ENCODE results near the gene PSD. TPM values are rescaled to one million over a fixed set of nuclear protein-coding genes. Genes with fewer than 3 reads are reported as not detected.

The PSD gene
- total RNA-seq, 2 donors from 2014 or later = 8.6 to 11.7 TPM

- Mint-ChIP-seq H3K27me3 (ENCODE audit: low read depth) (no peaks in the 10 kb centered on the region), H3K4me3 (no peak overlapping the region), H3K27ac (peak overlapping the region; percentile 46), H3K36me3 (ENCODE audit: insufficient read depth in 2 of 2) (peaks cover 4 to 10% of the 10 kb centered on the region in 2 donors), H3K9me3 (no peaks in the 10 kb centered on the region), H3K4me1 (ENCODE audit: low read depth) (peaks cover 43% of the 10 kb centered on the region)
- ATAC-seq (replicated peaks in 1 of 2) = no peak
- DNase-seq = no peak
Observed at GRCh38 chr10:102453502-102453901, 34.9 kb upstream of the PSD start.

DNA sequence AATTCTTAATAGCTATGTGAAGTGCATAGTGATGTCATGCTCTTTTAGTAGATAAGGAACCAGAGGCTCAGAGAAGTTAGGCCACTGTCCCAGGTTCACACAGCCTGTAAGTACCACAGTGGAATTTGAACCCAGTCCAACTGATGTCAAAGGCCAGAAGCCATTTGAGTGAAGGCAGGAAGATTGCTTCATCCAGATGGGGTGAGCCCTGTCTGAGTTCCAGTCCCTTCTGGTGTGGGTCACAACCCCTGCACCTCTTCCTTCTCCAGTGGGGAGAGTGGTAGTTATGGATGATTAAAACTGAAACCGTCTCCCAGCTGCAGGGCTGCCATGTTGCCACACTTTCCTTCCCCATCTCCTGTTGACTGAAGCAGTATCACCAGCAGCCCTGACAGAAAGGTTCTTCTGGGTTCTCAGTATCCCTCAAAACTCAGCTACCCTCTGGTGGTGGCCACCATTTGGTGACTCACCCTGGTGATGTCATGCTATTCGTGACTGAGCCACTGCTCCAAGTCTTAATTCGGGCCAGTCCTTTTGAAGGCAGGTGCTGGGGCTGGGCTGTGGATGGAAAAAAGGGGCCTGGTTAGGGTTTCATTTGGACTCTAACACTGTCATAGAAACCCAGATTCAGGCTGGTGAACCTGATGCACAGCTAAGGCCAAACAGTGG lies 34.2 kb upstream of the PSD start:
- Mint-ChIP-seq H3K27me3 (ENCODE audit: low read depth) (no peaks in the 10 kb centered on the region), H3K4me1 (ENCODE audit: low read depth) (peaks cover 42% of the 10 kb centered on the region), H3K36me3 (ENCODE audit: insufficient read depth in 2 of 2) (peaks cover 4 to 10% of the 10 kb centered on the region in 2 donors), H3K4me3 (peak overlapping the region; percentile 51 to 89), H3K9me3 (no peaks in the 10 kb centered on the region), H3K27ac (peak overlapping the region; percentile 93)
- peak; percentile 79 to 86 for DNase-seq
- peak; percentile 63 for ATAC-seq (replicated peaks in 1 of 2)

GRCh38 chr10:102451105-102451969 lies 32.8 kb upstream of the PSD start, which contains the start of gene C10orf95:
TSS of gene C10orf95 (minus strand) at chr10:102451543. CDS start at chr10:102451093, 450 bp downstream.
- Mint-ChIP-seq H3K27me3 (ENCODE audit: low read depth) (no peaks in the 10 kb centered on the region), H3K27ac (peak within 1 kb of the TSS; percentile 65), H3K36me3 (ENCODE audit: insufficient read depth in 2 of 2) (peaks cover 4 to 10% of the 10 kb centered on the region in 2 donors), H3K4me3 (peak within 1 kb of the TSS; percentile 92 to 96), H3K9me3 (no peaks in the 10 kb centered on the region), H3K4me1 (ENCODE audit: low read depth) (peaks cover 36% of the 10 kb centered on the region)
- DNase-seq (no peak), ATAC-seq (replicated peaks in 1 of 2) (no peak)

DNA sequence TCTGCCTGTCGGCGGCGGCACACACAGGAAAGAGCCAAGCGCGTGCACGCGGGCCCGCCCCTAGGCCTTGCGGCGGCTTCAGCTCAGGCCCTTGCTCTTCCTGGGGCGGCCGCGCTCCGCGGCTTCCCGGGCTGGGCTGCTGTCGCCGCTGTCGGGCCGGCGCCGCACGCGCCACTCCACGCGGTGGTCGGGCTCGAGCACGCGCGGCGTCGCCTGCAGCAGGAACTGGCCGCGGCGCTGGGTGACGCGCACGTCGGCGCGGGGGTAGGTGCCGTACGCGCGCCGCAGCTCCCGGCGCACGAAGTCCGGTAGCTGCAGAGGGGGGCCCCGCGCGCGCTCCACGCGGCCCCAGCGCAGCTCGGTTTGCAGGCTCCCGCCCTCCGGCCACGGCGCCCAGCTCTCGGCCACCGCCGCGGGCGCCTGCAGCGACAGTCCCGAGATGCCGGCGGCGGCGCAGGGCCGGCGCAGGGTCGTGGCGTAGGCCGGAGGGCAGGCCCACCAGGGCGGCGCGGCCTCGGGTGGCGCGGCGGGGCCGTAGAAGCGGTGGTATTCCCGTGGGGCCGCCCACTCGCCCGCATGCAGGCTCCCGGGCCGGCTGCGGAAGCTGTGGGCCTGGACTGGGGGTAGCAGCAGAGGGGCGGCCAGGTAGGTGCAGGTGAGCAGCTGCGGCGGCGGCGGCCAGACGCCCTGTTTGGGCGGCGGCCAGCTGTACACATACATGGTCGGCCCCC lies 32.0 kb upstream of the PSD start:
- peak overlapping the region; percentile 92 to 96 for H3K4me3 Mint-ChIP-seq

DNA sequence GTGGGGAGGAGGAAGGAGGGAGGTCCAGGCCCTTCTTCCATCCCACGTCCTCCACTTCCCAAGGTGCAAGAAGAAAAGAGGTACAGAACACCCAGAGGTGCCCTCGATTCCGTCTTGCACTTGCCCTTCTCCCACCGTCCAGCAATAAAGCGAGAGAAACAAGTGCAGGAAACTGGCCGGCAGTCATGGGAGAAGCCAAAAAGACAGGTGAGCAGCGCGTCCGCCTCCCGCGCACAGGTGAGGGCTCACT lies 31.5 kb upstream of the PSD start:
- Mint-ChIP-seq H3K4me3 (peak overlapping the region; percentile 92 to 96), H3K36me3 (ENCODE audit: insufficient read depth in 2 of 2) (peaks cover 4 to 10% of the 10 kb centered on the region in 2 donors), H3K4me1 (ENCODE audit: low read depth) (peaks cover 36% of the 10 kb centered on the region), H3K27ac (peak overlapping the region; percentile 91), H3K27me3 (ENCODE audit: low read depth) (no peaks in the 10 kb centered on the region), H3K9me3 (no peaks in the 10 kb centered on the region)
- ATAC-seq (replicated peaks in 1 of 2) (peak in 1 of 2 donors; percentile 0), DNase-seq (no peak)

More for the DNA sequence above, 32.0 kb upstream of the PSD start:
- Mint-ChIP-seq H3K27me3 (ENCODE audit: low read depth) (no peaks in the 10 kb centered on the region), H3K27ac (peak overlapping the region; percentile 91), H3K4me1 (ENCODE audit: low read depth) (peaks cover 36% of the 10 kb centered on the region), H3K9me3 (no peaks in the 10 kb centered on the region), H3K36me3 (ENCODE audit: insufficient read depth in 2 of 2) (peaks cover 4 to 10% of the 10 kb centered on the region in 2 donors)
- DNase-seq (peak; percentile 89 to 92), ATAC-seq (replicated peaks in 1 of 2) (peak; percentile 83 to 84)

GRCh38 chr10:102449321-102450123 lies 30.9 kb upstream of the PSD start:
- H3K4me1 Mint-ChIP-seq (ENCODE audit: low read depth) = peaks cover 36% of the 10 kb centered on the region
- peak; percentile 86 to 91 for DNase-seq
- H3K9me3 Mint-ChIP-seq = no peaks in the 10 kb centered on the region
- H3K27me3 Mint-ChIP-seq (ENCODE audit: low read depth) = no peaks in the 10 kb centered on the region
- peak overlapping the region; percentile 91 for H3K27ac Mint-ChIP-seq
- H3K4me3 Mint-ChIP-seq = peak overlapping the region; percentile 92 to 96
- peaks cover 4 to 10% of the 10 kb centered on the region in 2 donors for H3K36me3 Mint-ChIP-seq (ENCODE audit: insufficient read depth in 2 of 2)
- peak; percentile 65 to 69 for ATAC-seq (replicated peaks in 1 of 2)

GRCh38 chr10:102444851-102445250 lies 26.3 kb upstream of the PSD start:
- Mint-ChIP-seq H3K9me3 (no peaks in the 10 kb centered on the region), H3K36me3 (ENCODE audit: insufficient read depth in 2 of 2) (no peaks in the 10 kb centered on the region), H3K4me3 (no peak overlapping the region), H3K27ac (no peak overlapping the region), H3K27me3 (ENCODE audit: low read depth) (no peaks in the 10 kb centered on the region), H3K4me1 (ENCODE audit: low read depth) (peaks cover 10% of the 10 kb centered on the region)
- ATAC-seq (replicated peaks in 1 of 2) = no peak
- no peak for DNase-seq

DNA sequence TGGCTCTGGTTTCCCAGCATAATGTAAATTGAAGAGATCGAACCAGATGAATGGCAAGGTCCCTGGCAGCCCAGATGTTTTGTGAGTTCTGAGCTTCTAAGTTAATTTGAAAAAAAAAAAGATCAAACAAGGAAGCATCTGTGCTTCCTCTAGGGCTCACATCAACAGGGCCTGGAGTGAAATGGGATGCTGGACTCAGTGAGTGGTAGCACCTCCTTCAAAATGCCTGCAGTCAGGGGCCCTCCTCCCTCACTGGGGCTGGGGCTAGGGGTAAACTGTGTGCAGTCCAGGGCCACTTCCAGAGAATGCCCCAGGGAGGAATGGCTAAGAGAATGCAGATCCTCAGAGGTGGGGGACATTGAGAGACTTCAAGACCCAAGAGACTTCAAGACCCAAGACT lies 19.8 kb upstream of the PSD start:
- peak overlapping the region in 1 of 2 donors; percentile 52 for H3K4me3 Mint-ChIP-seq
- no peak overlapping the region for H3K27ac Mint-ChIP-seq

GRCh38 chr10:102437515-102437914 lies 18.9 kb upstream of the PSD start:
- no peaks in the 10 kb centered on the region for H3K9me3 Mint-ChIP-seq
- H3K27me3 Mint-ChIP-seq (ENCODE audit: low read depth) = no peaks in the 10 kb centered on the region
- DNase-seq (no peak), ATAC-seq (replicated peaks in 1 of 2) (no peak)
- peaks cover 6% of the 10 kb centered on the region in 2 donors for H3K36me3 Mint-ChIP-seq (ENCODE audit: insufficient read depth in 2 of 2)
- H3K27ac Mint-ChIP-seq = peak overlapping the region; percentile 90
- H3K4me1 Mint-ChIP-seq (ENCODE audit: low read depth) = peaks cover 56% of the 10 kb centered on the region
- peak overlapping the region; percentile 84 to 92 for H3K4me3 Mint-ChIP-seq

More for the DNA sequence above, 19.8 kb upstream of the PSD start:
- Mint-ChIP-seq H3K4me1 (ENCODE audit: low read depth) (peaks cover 48% of the 10 kb centered on the region), H3K27me3 (ENCODE audit: low read depth) (no peaks in the 10 kb centered on the region), H3K9me3 (no peaks in the 10 kb centered on the region), H3K36me3 (ENCODE audit: insufficient read depth in 2 of 2) (peaks cover 4 to 6% of the 10 kb centered on the region in 2 donors)
- ATAC-seq (replicated peaks in 1 of 2) (no peak), DNase-seq (no peak)

DNA sequence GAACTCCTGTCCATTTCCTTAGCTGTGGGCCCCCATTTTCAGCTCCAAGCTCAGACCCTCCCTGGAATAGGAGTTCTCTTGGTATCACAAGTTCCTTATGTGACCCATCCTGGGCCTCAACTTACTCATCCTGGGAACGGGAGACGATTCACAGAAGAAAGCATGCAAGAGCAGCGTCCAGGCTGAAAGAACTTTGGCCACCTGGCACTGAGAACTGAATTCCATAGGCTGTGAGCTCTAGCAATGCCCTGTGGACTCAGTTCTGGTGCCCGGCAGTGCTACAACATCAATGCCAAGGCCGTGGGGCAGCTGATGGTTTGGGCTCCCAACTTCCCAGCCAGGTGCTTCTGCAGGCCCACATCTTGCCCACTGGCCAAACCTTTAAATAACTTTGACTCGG lies 17.7 kb upstream of the PSD start:
- no peaks in the 10 kb centered on the region for H3K9me3 Mint-ChIP-seq
- ATAC-seq (replicated peaks in 1 of 2) = no peak
- peak overlapping the region; percentile 90 for H3K27ac Mint-ChIP-seq
- peaks cover 8 to 10% of the 10 kb centered on the region in 2 donors for H3K36me3 Mint-ChIP-seq (ENCODE audit: insufficient read depth in 2 of 2)
- H3K27me3 Mint-ChIP-seq (ENCODE audit: low read depth) = no peaks in the 10 kb centered on the region
- DNase-seq = no peak
- peak overlapping the region; percentile 84 to 92 for H3K4me3 Mint-ChIP-seq
- peaks cover 63% of the 10 kb centered on the region for H3K4me1 Mint-ChIP-seq (ENCODE audit: low read depth)

GRCh38 chr10:102435529-102436233 lies 17.1 kb upstream of the PSD start:
- H3K36me3 Mint-ChIP-seq (ENCODE audit: insufficient read depth in 2 of 2) = peaks cover 8 to 10% of the 10 kb centered on the region in 2 donors
- peak overlapping the region; percentile 96 for H3K27ac Mint-ChIP-seq
- H3K27me3 Mint-ChIP-seq (ENCODE audit: low read depth) = no peaks in the 10 kb centered on the region
- ATAC-seq (replicated peaks in 1 of 2) (peak; percentile 23 to 29), DNase-seq (peak; percentile 51 to 66)
- H3K4me3 Mint-ChIP-seq = peak overlapping the region; percentile 84 to 92
- H3K9me3 Mint-ChIP-seq = no peaks in the 10 kb centered on the region
- H3K4me1 Mint-ChIP-seq (ENCODE audit: low read depth) = peaks cover 65% of the 10 kb centered on the region

DNA sequence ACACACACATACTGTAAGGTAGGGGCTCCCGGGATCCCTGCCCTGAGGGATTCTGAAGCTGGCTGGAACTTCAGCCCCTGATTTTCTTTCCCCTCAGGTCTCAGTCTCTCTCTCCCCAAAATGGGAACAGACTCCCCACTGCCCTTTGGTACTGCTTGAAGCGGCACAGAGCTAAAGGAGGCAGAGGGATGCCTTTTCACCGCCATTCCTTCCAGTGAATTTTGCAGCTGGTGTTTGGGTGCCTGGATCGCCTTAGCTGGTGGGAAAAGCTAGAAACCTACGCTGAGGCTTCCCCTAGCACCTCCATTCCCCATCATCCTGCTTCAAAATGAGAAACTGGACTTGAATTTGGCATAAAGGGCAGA lies 16.5 kb upstream of the PSD start:
- peak overlapping the region; percentile 96 for H3K27ac Mint-ChIP-seq
- no peaks in the 10 kb centered on the region for H3K27me3 Mint-ChIP-seq (ENCODE audit: low read depth)
- ATAC-seq (replicated peaks in 1 of 2) = no peak
- peak overlapping the region; percentile 84 to 92 for H3K4me3 Mint-ChIP-seq
- DNase-seq = no peak
- H3K4me1 Mint-ChIP-seq (ENCODE audit: low read depth) = peaks cover 65% of the 10 kb centered on the region
- H3K36me3 Mint-ChIP-seq (ENCODE audit: insufficient read depth in 2 of 2) = peaks cover 8 to 10% of the 10 kb centered on the region in 2 donors
- H3K9me3 Mint-ChIP-seq = no peaks in the 10 kb centered on the region

Data from activated T-cell treated with anti-CD3 and anti-CD28 coated beads, Interleukin-2, amount 50 U/mL, for 72 hours (primary cell).